Measurements from ENCODE around the gene PHF2.

The PHF2 gene

DNA sequence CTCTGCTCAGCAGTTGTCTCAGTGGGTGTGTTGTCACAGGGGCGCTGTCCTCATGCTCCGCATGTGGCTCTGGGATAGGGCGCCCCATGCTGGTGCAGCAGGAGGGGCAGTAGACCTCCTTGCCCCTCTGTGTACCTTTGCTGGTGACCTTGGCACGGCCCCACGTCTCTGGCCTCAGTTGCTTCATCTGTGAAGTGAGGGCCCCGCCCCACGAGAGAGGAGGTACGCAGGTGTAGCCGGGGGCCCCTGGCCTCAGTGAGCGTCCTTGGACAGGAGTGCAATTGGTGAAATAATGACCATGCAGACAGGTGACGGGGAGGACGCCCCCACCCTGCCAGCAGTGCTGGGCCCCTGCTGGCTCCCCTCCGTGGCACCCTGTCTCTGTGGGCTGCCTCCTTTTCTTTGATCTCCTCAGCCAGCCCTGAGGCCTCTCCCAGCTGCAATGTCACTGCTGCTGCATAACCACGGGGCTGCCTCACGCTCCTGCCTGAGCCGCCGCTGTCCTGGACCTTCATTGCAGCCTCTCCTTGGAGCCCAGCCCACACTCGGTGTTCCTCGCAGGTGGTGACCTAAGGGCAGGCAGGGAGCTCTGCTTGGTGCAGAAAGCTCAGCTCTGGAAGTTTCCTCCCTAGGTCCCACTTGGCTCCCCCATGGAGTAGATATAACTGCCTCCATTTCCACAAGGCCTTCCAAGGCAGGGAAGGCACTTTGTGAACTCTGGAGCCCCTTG lies 57.3 kb downstream of the PHF2 start:
- Histone ChIP-seq H3K9me3 (ENCODE audit: control insufficient read depth, insufficient read depth, low read depth, low read length) (no peaks in the 10 kb centered on the region), H3K4me1 (ENCODE audit: control insufficient read depth, insufficient read depth, low read length) (no peaks in the 10 kb centered on the region), H3K4me3 (ENCODE audit: low read depth, low read length) (no peak overlapping the region), H3K36me3 (ENCODE audit: control insufficient read depth in 2 of 2, insufficient read depth in 1 of 2, low read length in 2 of 2) (peaks cover 0 to 57% of the 10 kb centered on the region in 2 experiments; a peak in 1 of 3 replicates), H3K27ac (ENCODE audit: extremely low read depth, low read depth, low read length) (no peak overlapping the region)
- POLR2A ChIA-PET: no interaction called here
- TF ChIP-seq ZNF140 (tag by site-specific recombination; IDR thresholded peaks at IDR 0.05) (no peak), ZIC2 (tag by site-specific recombination; IDR thresholded peaks at IDR 0.05) (peak; percentile 44), SCRT1 (tag by site-specific recombination; IDR thresholded peaks at IDR 0.05; ENCODE audit: borderline replicate concordance) (no peak), ZNF596 (tag by site-specific recombination; IDR thresholded peaks at IDR 0.05) (no peak), ZNF239 (tag by site-specific recombination; IDR thresholded peaks at IDR 0.05) (no peak)
- TF ChIP-seq, protein P1, sequence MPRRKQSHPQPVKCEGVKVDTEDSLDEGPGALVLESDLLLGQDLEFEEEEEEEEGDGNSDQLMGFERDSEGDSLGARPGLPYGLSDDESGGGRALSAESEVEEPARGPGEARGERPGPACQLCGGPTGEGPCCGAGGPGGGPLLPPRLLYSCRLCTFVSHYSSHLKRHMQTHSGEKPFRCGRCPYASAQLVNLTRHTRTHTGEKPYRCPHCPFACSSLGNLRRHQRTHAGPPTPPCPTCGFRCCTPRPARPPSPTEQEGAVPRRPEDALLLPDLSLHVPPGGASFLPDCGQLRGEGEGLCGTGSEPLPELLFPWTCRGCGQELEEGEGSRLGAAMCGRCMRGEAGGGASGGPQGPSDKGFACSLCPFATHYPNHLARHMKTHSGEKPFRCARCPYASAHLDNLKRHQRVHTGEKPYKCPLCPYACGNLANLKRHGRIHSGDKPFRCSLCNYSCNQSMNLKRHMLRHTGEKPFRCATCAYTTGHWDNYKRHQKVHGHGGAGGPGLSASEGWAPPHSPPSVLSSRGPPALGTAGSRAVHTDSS (tag by site-specific recombination; IDR thresholded peaks at IDR 0.05): no peak
- CTCF ChIA-PET: no interaction called here

DNA sequence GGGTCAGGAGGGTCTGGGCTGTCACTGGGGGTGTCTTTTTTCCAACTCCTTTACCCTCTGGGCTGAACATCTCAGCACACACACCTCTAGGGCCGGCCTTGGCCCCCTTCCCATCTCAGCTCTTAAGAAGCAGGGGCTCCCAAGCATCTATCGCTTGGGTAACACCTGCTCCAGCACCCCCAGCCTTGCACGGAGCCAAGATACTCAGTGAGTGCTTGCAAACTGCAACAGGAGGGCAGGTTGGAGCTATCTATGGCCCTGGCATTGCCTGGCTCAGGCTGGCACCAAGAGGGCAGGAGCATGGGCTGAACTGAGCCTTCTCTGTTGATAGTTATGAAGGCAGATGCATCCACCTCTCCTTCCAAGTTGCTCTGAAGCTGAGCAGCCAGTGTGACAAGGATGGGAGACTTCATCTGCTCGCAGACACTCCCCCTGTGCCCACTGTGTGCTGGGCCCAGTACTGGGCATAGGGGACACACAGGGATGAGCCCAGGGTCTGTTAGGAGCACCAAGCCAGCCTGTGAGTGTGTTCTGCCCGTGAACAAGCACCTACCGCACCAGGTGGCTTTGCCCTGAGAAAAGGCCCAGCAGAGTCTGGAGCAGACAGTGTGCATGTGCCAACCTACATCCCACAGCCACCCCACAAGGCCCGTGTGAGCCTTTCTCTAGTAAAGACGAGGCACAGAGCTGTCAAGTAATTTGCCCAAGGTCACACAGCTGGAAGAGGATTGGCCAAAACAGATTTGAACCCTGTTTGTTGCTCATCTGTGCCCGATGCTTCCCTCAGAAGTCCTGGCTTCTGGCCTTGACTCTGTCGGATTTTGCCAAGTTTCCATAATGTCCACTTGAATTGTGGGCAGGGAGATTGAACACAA lies 58.2 kb downstream of the PHF2 start:
- no peaks in the 10 kb centered on the region for H3K9me3 ChIP-seq (ENCODE audit: control insufficient read depth, insufficient read depth, low read depth, low read length)
- no peak overlapping the region for H3K4me3 ChIP-seq (ENCODE audit: low read depth, low read length)
- TF ChIP-seq ZNF501 (tag by site-specific recombination; IDR thresholded peaks at IDR 0.05) (no peak), CTCF (tag by site-specific recombination; IDR thresholded peaks at IDR 0.05) (no peak), ZNF585B (tag by site-specific recombination; IDR thresholded peaks at IDR 0.05) (no peak), ZNF223 (tag by site-specific recombination; IDR thresholded peaks at IDR 0.05) (no peak), HOXD13 (CRISPR knock-in tag; IDR thresholded peaks at IDR 0.05; ENCODE audit: borderline replicate concordance) (no peak), ZNF768 (tag by site-specific recombination; IDR thresholded peaks at IDR 0.05) (no peak), ZNF211 (tag by site-specific recombination; IDR thresholded peaks at IDR 0.05; ENCODE audit: low read depth) (no peak), ZSCAN23 (tag by site-specific recombination; IDR thresholded peaks at IDR 0.05) (no peak), ZNF664 (tag by site-specific recombination; IDR thresholded peaks at IDR 0.05) (no peak), ZSCAN30 (tag by site-specific recombination; IDR thresholded peaks at IDR 0.05) (no peak), ZBTB49 (tag by site-specific recombination; IDR thresholded peaks at IDR 0.05; ENCODE audit: low read depth) (no peak), ZNF138 (tag by site-specific recombination; IDR thresholded peaks at IDR 0.05; ENCODE audit: borderline replicate concordance) (no peak), REST (tag by site-specific recombination; IDR thresholded peaks at IDR 0.05) (no peak)
- TF ChIP-seq, protein P2, sequence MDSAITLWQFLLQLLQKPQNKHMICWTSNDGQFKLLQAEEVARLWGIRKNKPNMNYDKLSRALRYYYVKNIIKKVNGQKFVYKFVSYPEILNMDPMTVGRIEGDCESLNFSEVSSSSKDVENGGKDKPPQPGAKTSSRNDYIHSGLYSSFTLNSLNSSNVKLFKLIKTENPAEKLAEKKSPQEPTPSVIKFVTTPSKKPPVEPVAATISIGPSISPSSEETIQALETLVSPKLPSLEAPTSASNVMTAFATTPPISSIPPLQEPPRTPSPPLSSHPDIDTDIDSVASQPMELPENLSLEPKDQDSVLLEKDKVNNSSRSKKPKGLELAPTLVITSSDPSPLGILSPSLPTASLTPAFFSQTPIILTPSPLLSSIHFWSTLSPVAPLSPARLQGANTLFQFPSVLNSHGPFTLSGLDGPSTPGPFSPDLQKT (IDR thresholded peaks at IDR 0.05; ENCODE audit: borderline replicate concordance, low read depth, low read length): no peak
- CTCF ChIA-PET: no interaction called here
- no peak overlapping the region for H3K27ac ChIP-seq (ENCODE audit: extremely low read depth, low read depth, low read length)
- POLR2A ChIA-PET: no interaction called here
- H3K36me3 ChIP-seq (ENCODE audit: control insufficient read depth in 2 of 2, insufficient read depth in 1 of 2, low read length in 2 of 2): peaks cover 0 to 58% of the 10 kb centered on the region in 2 experiments; a peak in 1 of 3 replicates
- no peaks in the 10 kb centered on the region for H3K4me1 ChIP-seq (ENCODE audit: control insufficient read depth, insufficient read depth, low read length)

Data from HEK293 (cell line).